Esophagus squamous epithelium (tissue), 4 donors: ENCODE results near the gene FIGLA.

Experiments
- POLR2A ChIP-seq, 4 donors: fragments of 450-650 bp; IDR thresholded peaks; one replicate each; pipeline ENCODE4 v1.6.1; 2017; ENCODE audit warnings: antibody characterized with exemption in 4 of 4, mild to moderate bottlenecking in 4 of 4, moderate library complexity in 3 of 4
- TF ChIP-seq, protein P1 (sequence below), 6 experiments: fragments of 450-650 bp in 4 of 6; fragments of 200-600 bp in 2 of 6; sonication (generic) in 2 of 6; IDR thresholded peaks; one replicate each; pipeline ENCODE4 v1.5.1; 2016 to 2019; ENCODE audit warnings: antibody characterized with exemption in 6 of 6, mild to moderate bottlenecking in 4 of 6, moderate library complexity in 4 of 6

DNA sequence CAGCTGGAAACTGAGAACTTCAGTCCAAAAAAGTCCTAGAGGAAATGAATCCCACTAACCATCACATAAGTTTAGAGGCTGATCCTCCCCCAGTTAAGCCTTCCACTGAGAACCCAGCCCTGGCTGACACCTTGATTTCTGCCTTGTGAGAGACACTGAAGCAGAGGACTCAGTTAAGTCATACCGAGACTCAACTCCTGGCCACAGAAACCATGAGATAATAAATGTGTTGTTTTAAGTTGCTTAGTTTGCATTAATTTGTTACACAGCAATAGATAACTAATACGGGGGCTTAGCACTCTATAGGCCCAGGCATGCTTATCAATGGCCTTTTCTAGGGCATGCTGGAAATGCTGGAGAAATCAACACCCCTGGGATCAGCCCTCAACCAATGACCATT is 19.0 kb downstream of the FIGLA start:
- no peak for TF ChIP-seq POLR2A (IDR thresholded peaks at IDR 0.05)
- TF ChIP-seq, protein P1, sequence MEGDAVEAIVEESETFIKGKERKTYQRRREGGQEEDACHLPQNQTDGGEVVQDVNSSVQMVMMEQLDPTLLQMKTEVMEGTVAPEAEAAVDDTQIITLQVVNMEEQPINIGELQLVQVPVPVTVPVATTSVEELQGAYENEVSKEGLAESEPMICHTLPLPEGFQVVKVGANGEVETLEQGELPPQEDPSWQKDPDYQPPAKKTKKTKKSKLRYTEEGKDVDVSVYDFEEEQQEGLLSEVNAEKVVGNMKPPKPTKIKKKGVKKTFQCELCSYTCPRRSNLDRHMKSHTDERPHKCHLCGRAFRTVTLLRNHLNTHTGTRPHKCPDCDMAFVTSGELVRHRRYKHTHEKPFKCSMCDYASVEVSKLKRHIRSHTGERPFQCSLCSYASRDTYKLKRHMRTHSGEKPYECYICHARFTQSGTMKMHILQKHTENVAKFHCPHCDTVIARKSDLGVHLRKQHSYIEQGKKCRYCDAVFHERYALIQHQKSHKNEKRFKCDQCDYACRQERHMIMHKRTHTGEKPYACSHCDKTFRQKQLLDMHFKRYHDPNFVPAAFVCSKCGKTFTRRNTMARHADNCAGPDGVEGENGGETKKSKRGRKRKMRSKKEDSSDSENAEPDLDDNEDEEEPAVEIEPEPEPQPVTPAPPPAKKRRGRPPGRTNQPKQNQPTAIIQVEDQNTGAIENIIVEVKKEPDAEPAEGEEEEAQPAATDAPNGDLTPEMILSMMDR (IDR thresholded peaks at IDR 0.05), result no peak
